Neural progenitor cell (in vitro differentiated cells): ENCODE measurements around the gene ABI3BP.

Experiments
- EZH2 ChIP-seq: fragments of 200-600 bp; sonication (generic); IDR thresholded peaks from 2 replicates; pipeline ENCODE4 v1.6.1; 2017; ENCODE audit warnings: antibody characterized with exemption, mild to moderate bottlenecking, moderate library complexity
- TF ChIP-seq, protein P1 (sequence below): fragments of 200-600 bp; sonication (generic); IDR thresholded peaks from 2 replicates; pipeline ENCODE4 v1.5.1; 2017; ENCODE audit warnings: antibody characterized with exemption, mild to moderate bottlenecking

DNA sequence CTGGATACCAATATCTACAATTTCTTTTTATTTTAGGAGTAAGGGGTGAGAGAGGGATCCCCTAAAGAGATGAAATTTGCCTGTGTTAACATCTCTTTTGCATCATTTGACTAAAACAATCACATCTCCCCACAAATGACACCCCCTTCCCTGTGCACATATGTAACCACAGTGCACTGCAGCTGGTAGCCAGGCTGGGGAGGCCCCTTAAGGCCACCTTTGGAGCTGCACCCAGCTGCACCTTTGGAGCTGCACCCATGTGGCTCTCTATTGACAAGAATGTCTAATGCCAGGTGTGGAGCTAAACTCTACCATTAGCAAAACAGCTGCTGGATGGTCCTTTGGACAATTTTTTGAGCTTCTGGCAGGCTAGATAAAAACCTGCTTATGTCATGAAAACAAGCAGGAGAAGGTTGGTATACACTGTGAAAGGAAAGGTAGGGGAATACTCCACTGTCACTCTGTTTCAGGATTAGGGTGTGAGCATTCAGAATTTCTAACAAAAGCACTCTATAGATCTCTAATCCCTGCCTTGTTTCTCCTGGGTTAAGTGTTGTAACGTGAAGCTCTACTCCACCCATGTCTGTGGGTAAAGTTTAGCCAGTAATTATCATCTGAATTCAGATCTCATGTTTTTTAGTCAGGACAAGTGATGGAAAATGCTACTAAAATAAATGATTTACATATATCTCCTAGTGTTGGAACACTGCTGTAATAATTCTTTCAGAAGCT, 231.8 kb downstream of the ABI3BP start:
- TF ChIP-seq EZH2 = no peak
- TF ChIP-seq, protein P1, sequence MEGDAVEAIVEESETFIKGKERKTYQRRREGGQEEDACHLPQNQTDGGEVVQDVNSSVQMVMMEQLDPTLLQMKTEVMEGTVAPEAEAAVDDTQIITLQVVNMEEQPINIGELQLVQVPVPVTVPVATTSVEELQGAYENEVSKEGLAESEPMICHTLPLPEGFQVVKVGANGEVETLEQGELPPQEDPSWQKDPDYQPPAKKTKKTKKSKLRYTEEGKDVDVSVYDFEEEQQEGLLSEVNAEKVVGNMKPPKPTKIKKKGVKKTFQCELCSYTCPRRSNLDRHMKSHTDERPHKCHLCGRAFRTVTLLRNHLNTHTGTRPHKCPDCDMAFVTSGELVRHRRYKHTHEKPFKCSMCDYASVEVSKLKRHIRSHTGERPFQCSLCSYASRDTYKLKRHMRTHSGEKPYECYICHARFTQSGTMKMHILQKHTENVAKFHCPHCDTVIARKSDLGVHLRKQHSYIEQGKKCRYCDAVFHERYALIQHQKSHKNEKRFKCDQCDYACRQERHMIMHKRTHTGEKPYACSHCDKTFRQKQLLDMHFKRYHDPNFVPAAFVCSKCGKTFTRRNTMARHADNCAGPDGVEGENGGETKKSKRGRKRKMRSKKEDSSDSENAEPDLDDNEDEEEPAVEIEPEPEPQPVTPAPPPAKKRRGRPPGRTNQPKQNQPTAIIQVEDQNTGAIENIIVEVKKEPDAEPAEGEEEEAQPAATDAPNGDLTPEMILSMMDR = peak; percentile 28
